Right lobe of liver (tissue), 6 donors: ENCODE results near the gene COL24A1. TPM values are rescaled to one million over a fixed set of nuclear protein-coding genes. Genes with fewer than 3 reads are reported as not detected.

Source experiments
- ATAC-seq, 4 donors: fragments of 200-7000 bp; cut with Tn5 transposase; one replicate each; pipeline ENCODE4 v1.9.1; 2020; ENCODE audit warnings: mild to moderate bottlenecking in 4 of 4, moderate library complexity in 4 of 4
- DNase-seq, 3 donors: peaks; one replicate each; pipeline ENCODE4 v3.0.0-alpha.2; 2020
- H3K27ac ChIP-seq, 3 donors: fragments of 200-600 bp; one replicate each; pipeline ENCODE4 v1.8.0; 2022
- H3K27me3 ChIP-seq, 2 donors: fragments of 200-600 bp; one replicate each; pipeline ENCODE4 v1.8.0; 2022
- H3K36me3 ChIP-seq, 4 donors: fragments of 200-600 bp; sonication (generic) in 1 of 4; one replicate each; pipeline versions ENCODE4 v1.5.1 to v1.8.0; 2017 to 2022; ENCODE audit warnings: control low read depth in 1 of 4
- H3K4me1 ChIP-seq, 4 donors: fragments of 200-600 bp; sonication (generic) in 1 of 4; one replicate each; pipeline versions ENCODE4 v1.5.1 to v1.8.0; 2017 to 2022; ENCODE audit warnings: control low read depth in 1 of 4
- H3K4me3 ChIP-seq, 3 donors: fragments of 200-600 bp; one replicate each; pipeline ENCODE4 v1.8.0; 2022
- H3K9me3 ChIP-seq, 4 donors: fragments of 200-600 bp; sonication (generic) in 1 of 4; one replicate each; pipeline versions ENCODE4 v1.5.1 to v1.8.0; 2017 to 2022; ENCODE audit warnings: control low read depth in 1 of 4
- POLR2A ChIP-seq: fragments of 450-650 bp; IDR thresholded peaks from one replicate; pipeline ENCODE4 v1.6.1; 2017; ENCODE audit warnings: antibody characterized with exemption, mild to moderate bottlenecking
- WGBS: methylation state at CpG from one replicate; pipeline ENCODE4 v1.1.6; 2018; ENCODE audit warnings: low coverage, low lambda C conversion rate; ENCODE audit not compliant: insufficient coverage; ENCODE audit errors: missing lambda C conversion rate; 5-methylcytosine and 5-hydroxymethylcytosine counted together
- intact Hi-C, 2 donors: fragments of 100-400 bp; cut with DNase I; formaldehyde crosslinking; loops; one replicate each; pipeline versions ENCODE4 v1.11.2 to v1.14.1; 2022
- total RNA-seq, 6 experiments: library from RNA; depleted of rRNA in 2 of 6; stranded (reverse); fragments of >200 nt in 2 of 6; fragmentation: NEBNext Ultra II Directional in 3 of 6; extraction: Animal tissue kit (Norgen Biotek cat#: 25700) in 3 of 6; gene quantifications; one replicate each; pipeline versions ENCODE4 v1.1.0 to v1.2.4, GENCODE V29; 2016 to 2023
- TF ChIP-seq, protein P1 (sequence below), 4 donors: fragments of 200-600 bp in 3 of 4; fragments of 450-650 bp in 1 of 4; IDR thresholded peaks; one replicate each; pipeline versions ENCODE4 v1.5.1 to v1.8.0; 2016 to 2022; ENCODE audit warnings: antibody characterized with exemption in 4 of 4, mild to moderate bottlenecking in 2 of 4
- donor health status: DM: no; HTN: yes; CAD: no.
- donor health status: DM: no; HTN: no; CAD: no.
- donor health status: DM: no; HTN: no; CAD: no.
- donor health status: DM: no; HTN: yes; CAD: no.
- donor health status: DM: no; HTN: yes; CAD: no.

The COL24A1 gene
- total RNA-seq, 6 experiments from 2014 or later: 0.05 to 0.07 TPM; not detected in 4

DNA sequence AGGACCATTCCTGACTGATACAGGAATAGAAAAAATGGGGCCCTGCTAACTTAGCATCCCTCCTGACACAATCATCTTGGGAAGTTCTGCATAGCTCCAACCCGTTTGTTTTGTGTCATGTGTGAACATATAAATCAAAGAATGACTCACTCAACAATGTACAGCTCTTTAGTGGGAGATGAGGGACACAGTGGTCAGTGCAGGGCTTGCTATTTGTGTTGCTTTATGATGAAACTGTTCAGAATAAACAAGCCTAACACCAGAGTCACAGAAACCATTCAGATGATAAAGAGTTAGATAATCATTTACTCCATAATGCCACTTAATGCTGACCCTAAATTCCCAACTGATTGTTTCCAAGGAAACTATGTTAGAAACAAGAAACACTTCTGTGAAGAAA is 294.1 kb downstream of the COL24A1 start:
- H3K4me1 ChIP-seq: no peaks in the 10 kb centered on the region
- H3K27ac ChIP-seq: no peak overlapping the region
- no peak for TF ChIP-seq POLR2A
- H3K36me3 ChIP-seq: no peaks in the 10 kb centered on the region
- intact Hi-C loops: no loop called here
- H3K4me3 ChIP-seq: no peak overlapping the region
- no peak for DNase-seq
- no peak for ATAC-seq
- H3K27me3 ChIP-seq: no peaks in the 10 kb centered on the region
- H3K9me3 ChIP-seq: no peaks in the 10 kb centered on the region
- WGBS: 8% methylated on average over 1 of the region's 1 CpG

DNA sequence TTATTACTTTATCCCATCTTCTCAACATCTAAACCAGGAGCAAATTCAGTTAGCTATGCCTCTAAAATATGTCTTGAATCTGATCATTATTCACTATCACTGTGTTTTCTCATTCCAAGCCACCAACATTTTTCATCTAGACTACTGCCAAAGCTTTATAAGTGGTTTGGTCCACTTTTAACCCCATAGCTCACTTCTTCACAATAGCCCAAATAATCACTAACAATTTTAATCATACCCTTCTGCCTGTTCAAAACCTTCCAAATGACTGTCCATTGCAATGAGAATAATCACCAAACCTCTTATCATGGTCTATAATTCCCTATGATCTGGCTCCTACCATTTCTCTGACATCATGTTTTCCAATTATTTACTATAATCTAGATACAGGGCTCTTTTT is 298.6 kb downstream of the COL24A1 start:
- ATAC-seq (no peak), DNase-seq (no peak)
- Histone ChIP-seq H3K27me3 (no peaks in the 10 kb centered on the region), H3K9me3 (no peaks in the 10 kb centered on the region), H3K4me3 (no peak overlapping the region), H3K36me3 (no peaks in the 10 kb centered on the region), H3K4me1 (no peaks in the 10 kb centered on the region), H3K27ac (no peak overlapping the region)
- TF ChIP-seq POLR2A: no peak
- intact Hi-C loops: no loop called here

DNA sequence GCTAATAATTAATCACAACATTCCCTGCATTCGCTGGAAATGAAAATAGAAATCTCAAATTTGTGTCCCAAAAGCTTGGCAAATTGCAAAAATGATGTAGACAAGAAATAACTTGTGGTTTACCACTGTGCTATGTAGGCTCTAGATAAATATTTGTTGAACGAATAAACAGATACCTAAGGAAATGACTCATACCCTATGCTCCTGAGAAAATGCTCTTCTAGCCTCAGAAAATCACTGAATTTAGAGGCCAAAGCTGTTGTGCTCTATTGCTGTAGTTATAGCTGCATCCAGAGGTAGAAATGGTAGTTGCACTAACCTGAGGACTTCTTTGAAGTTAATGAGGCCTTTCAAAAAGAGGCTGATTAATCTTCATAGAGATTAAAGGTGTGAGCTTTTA is 306.3 kb downstream of the COL24A1 start:
- no peak for DNase-seq
- TF ChIP-seq, protein P1, sequence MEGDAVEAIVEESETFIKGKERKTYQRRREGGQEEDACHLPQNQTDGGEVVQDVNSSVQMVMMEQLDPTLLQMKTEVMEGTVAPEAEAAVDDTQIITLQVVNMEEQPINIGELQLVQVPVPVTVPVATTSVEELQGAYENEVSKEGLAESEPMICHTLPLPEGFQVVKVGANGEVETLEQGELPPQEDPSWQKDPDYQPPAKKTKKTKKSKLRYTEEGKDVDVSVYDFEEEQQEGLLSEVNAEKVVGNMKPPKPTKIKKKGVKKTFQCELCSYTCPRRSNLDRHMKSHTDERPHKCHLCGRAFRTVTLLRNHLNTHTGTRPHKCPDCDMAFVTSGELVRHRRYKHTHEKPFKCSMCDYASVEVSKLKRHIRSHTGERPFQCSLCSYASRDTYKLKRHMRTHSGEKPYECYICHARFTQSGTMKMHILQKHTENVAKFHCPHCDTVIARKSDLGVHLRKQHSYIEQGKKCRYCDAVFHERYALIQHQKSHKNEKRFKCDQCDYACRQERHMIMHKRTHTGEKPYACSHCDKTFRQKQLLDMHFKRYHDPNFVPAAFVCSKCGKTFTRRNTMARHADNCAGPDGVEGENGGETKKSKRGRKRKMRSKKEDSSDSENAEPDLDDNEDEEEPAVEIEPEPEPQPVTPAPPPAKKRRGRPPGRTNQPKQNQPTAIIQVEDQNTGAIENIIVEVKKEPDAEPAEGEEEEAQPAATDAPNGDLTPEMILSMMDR (IDR thresholded peaks at IDR 0.05): no peak
- no peak for TF ChIP-seq POLR2A
- no peaks in the 10 kb centered on the region for H3K27me3 ChIP-seq
- H3K36me3 ChIP-seq: no peaks in the 10 kb centered on the region
- no peak for ATAC-seq
- H3K4me3 ChIP-seq: no peak overlapping the region
- peaks cover 0 to 3% (median 0%) of the 10 kb centered on the region in 4 donors for H3K4me1 ChIP-seq
- 12% methylated on average over 2 of the region's 2 CpGs for WGBS
- intact Hi-C loops: no loop called here
- H3K27ac ChIP-seq: no peak overlapping the region
- H3K9me3 ChIP-seq: no peaks in the 10 kb centered on the region

DNA sequence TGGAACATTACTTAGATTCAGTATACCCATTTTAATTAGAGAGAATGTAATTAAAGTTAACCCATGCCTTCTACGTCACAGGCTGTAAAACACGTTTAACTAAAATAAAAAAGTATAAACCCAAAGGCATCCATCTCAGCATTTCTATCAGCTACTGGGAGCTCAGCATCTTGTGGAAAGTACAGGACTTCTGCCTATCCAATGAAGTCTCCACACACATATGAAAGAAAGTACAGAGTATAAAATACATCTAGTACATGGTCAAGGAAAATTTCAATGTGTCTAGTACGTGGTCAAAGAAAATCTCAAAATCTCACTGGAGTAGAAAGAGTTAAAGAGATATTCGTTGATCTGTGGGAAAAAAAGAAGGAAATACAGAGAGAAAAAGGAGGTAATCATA is 306.9 kb downstream of the COL24A1 start:
- Histone ChIP-seq H3K27me3 (no peaks in the 10 kb centered on the region), H3K4me1 (peaks cover 0 to 3% (median 0%) of the 10 kb centered on the region in 4 donors), H3K36me3 (no peaks in the 10 kb centered on the region), H3K4me3 (no peak overlapping the region), H3K9me3 (no peaks in the 10 kb centered on the region), H3K27ac (no peak overlapping the region)
- DNase-seq: no peak
- TF ChIP-seq, protein P1 (IDR thresholded peaks at IDR 0.05): no peak
- no peak for TF ChIP-seq POLR2A
- intact Hi-C loops: no loop called here
- no peak for ATAC-seq
- 60% methylated on average over 4 of the region's 4 CpGs for WGBS

DNA sequence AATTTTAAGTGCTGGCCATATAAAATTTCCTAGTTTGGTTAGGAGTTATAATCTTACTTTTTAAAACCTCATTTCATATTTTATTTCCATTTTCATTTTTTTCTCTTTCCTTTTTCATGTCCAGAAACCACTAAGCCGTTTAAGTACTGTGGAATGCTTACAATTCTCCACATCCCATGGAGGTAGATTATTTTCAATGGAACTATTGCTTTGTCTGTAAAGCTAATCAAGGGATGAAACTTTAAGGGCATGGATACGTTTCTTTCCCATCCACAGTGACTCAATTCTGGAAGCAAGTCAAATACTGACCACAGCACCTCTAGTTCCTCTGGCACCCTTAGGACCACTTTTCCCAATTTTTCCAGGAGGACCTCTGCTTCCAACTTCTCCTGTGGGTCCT is 309.2 kb downstream of the COL24A1 start:
- Histone ChIP-seq H3K4me3 (no peak overlapping the region), H3K9me3 (no peaks in the 10 kb centered on the region), H3K36me3 (no peaks in the 10 kb centered on the region), H3K4me1 (peaks cover 0 to 3% (median 0%) of the 10 kb centered on the region in 4 donors), H3K27me3 (no peaks in the 10 kb centered on the region), H3K27ac (no peak overlapping the region)
- intact Hi-C loops: no loop called here
- no peak for ATAC-seq
- no peak for TF ChIP-seq POLR2A
- TF ChIP-seq, protein P1 (IDR thresholded peaks at IDR 0.05): no peak
- WGBS: 48% methylated on average over 2 of the region's 2 CpGs
- no peak for DNase-seq

DNA sequence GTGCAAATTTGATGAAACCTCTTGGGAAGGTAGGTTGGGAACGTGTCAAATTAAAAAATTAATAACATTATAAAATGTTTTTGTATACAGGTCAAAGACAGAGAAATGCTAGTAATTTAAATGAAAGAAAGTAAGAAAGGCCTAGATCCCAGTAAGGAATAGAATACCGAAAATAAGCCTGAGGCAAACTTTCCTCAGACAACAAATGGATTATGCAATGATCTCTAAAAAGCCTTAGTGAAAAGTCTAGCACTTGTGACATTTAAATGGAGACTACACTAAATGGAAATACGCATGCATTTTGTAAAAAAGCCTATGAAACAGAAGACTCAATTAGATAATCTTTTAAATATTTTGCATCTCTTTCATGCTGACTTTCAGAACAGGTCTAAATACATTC is 309.9 kb downstream of the COL24A1 start:
- Histone ChIP-seq H3K36me3 (no peaks in the 10 kb centered on the region), H3K9me3 (no peaks in the 10 kb centered on the region), H3K27ac (no peak overlapping the region), H3K4me3 (no peak overlapping the region), H3K27me3 (no peaks in the 10 kb centered on the region), H3K4me1 (peaks cover 0 to 3% (median 0%) of the 10 kb centered on the region in 4 donors)
- WGBS: 57% methylated on average over 3 of the region's 3 CpGs
- ATAC-seq (no peak), DNase-seq (no peak)
- no peak for TF ChIP-seq POLR2A
- TF ChIP-seq, protein P1 (IDR thresholded peaks at IDR 0.05): no peak
- intact Hi-C loops: no loop called here
